Activated naive CD8-positive, alpha-beta T cell treated with anti-CD3 and anti-CD28 coated beads, Interleukin-2, amount 10 ng/mL, durations not matched to agents 7 days and 5 days (primary cell): ENCODE results near the gene CKB. TPM values are rescaled to one million over a fixed set of nuclear protein-coding genes. Genes with fewer than 3 reads are reported as not detected.

Experiments
- ATAC-seq: fragments of 150-1000 bp; cut with Tn5 transposase; one replicate; pipeline ENCODE4 v1.10.0; 2021; ENCODE audit warnings: low read depth, moderate library complexity
- POLR2A ChIA-PET: fragments of 350-600 bp; sonication (Branson Sonifier 250); formaldehyde crosslinking; loops from one replicate; lab custom pipeline; 2021; ENCODE audit warnings: antibody characterized with exemption; lab: Charles Lee
- DNase-seq: peaks from one replicate; pipeline ENCODE4 v3.0.0; 2021
- H3K27ac Mint-ChIP-seq: one replicate; pipeline ENCODE4 v1.8.0; 2022; ENCODE audit warnings: mild to moderate bottlenecking, mixed read lengths
- H3K27me3 Mint-ChIP-seq: one replicate; pipeline ENCODE4 v1.8.0; 2022; ENCODE audit warnings: mild to moderate bottlenecking, moderate library complexity, mixed read lengths
- H3K36me3 Mint-ChIP-seq: one replicate; pipeline ENCODE4 v1.8.0; 2021; ENCODE audit warnings: mild to moderate bottlenecking, mixed read lengths
- H3K4me1 Mint-ChIP-seq: one replicate; pipeline ENCODE4 v1.8.0; 2021; ENCODE audit warnings: mixed read lengths
- H3K4me3 Mint-ChIP-seq: one replicate; pipeline ENCODE4 v1.8.0; 2022; ENCODE audit warnings: mild to moderate bottlenecking, moderate library complexity, mixed read lengths
- H3K9me3 Mint-ChIP-seq: one replicate; pipeline ENCODE4 v1.8.0; 2021; ENCODE audit warnings: mixed read lengths
- total RNA-seq, 2 experiments: library from RNA; stranded (reverse); gene quantifications; one replicate each; pipeline ENCODE4 v1.2.3, GENCODE V29; 2021

Gene CKB
- total RNA-seq, 2 experiments from 2014 or later = 4.3 to 4.4 TPM

GRCh38 chr14:103556946-103557758 is 34.5 kb upstream of the CKB start:
- Mint-ChIP-seq H3K9me3 (no peaks in the 10 kb centered on the region), H3K27ac (no peak overlapping the region)

GRCh38 chr14:103555559-103556337 is 33.1 kb upstream of the CKB start:
- DNase-seq = no peak
- Mint-ChIP-seq H3K36me3 (peaks cover 6% of the 10 kb centered on the region), H3K27me3 (no peaks in the 10 kb centered on the region), H3K4me1 (peaks cover 18% of the 10 kb centered on the region), H3K9me3 (no peaks in the 10 kb centered on the region), H3K27ac (no peak overlapping the region), H3K4me3 (no peak overlapping the region)
- POLR2A ChIA-PET = no interaction called here
- no peak for ATAC-seq

More at GRCh38 chr14:103556946-103557758, 34.5 kb upstream of the CKB start:
- Mint-ChIP-seq H3K27me3 (no peaks in the 10 kb centered on the region), H3K4me1 (peaks cover 27% of the 10 kb centered on the region), H3K4me3 (no peak overlapping the region), H3K36me3 (peaks cover 6% of the 10 kb centered on the region)
- POLR2A ChIA-PET = no interaction called here
- DNase-seq (no peak), ATAC-seq (no peak)

- no peaks in the 10 kb centered on the region for H3K9me3 Mint-ChIP-seq
- peaks cover 4% of the 10 kb centered on the region for H3K36me3 Mint-ChIP-seq
- H3K27me3 Mint-ChIP-seq = no peaks in the 10 kb centered on the region
- no peak overlapping the region for H3K4me3 Mint-ChIP-seq
- H3K4me1 Mint-ChIP-seq = peaks cover 1% of the 10 kb centered on the region
- no peak overlapping the region for H3K27ac Mint-ChIP-seq
- POLR2A ChIA-PET = no interaction called here
- ATAC-seq = no peak
- no peak for DNase-seq
Measured at GRCh38 chr14:103552846-103553210, 30.2 kb upstream of the CKB start.

- H3K4me3 Mint-ChIP-seq = no peak overlapping the region
- H3K36me3 Mint-ChIP-seq = peaks cover 4% of the 10 kb centered on the region
- DNase-seq (no peak), ATAC-seq (no peak)
- H3K27me3 Mint-ChIP-seq = no peaks in the 10 kb centered on the region
- POLR2A ChIA-PET = no interaction called here
- no peaks in the 10 kb centered on the region for H3K4me1 Mint-ChIP-seq
- H3K9me3 Mint-ChIP-seq = no peaks in the 10 kb centered on the region
- peak overlapping the region; percentile 30 for H3K27ac Mint-ChIP-seq
Measured at GRCh38 chr14:103552011-103552845, 29.6 kb upstream of the CKB start.

- H3K27ac Mint-ChIP-seq = peak overlapping the region; percentile 12
- no peaks in the 10 kb centered on the region for H3K9me3 Mint-ChIP-seq
Measured at GRCh38 chr14:103551338-103551762, 28.7 kb upstream of the CKB start.

GRCh38 chr14:103550451-103551337 is 28.1 kb upstream of the CKB start:
- DNase-seq (no peak), ATAC-seq (no peak)
- H3K9me3 Mint-ChIP-seq = no peaks in the 10 kb centered on the region
- no peaks in the 10 kb centered on the region for H3K27me3 Mint-ChIP-seq
- H3K27ac Mint-ChIP-seq = no peak overlapping the region
- POLR2A ChIA-PET = no interaction called here
- no peaks in the 10 kb centered on the region for H3K4me1 Mint-ChIP-seq
- H3K4me3 Mint-ChIP-seq = no peak overlapping the region
- H3K36me3 Mint-ChIP-seq = peaks cover 4% of the 10 kb centered on the region

More at GRCh38 chr14:103551338-103551762, 28.7 kb upstream of the CKB start:
- DNase-seq (no peak), ATAC-seq (no peak)
- H3K36me3 Mint-ChIP-seq = peaks cover 4% of the 10 kb centered on the region
- H3K27me3 Mint-ChIP-seq = no peaks in the 10 kb centered on the region
- POLR2A ChIA-PET = no interaction called here
- no peaks in the 10 kb centered on the region for H3K4me1 Mint-ChIP-seq
- no peak overlapping the region for H3K4me3 Mint-ChIP-seq

GRCh38 chr14:103549361-103550311 is 27.0 kb upstream of the CKB start:
- Mint-ChIP-seq H3K27ac (no peak overlapping the region), H3K4me1 (no peaks in the 10 kb centered on the region), H3K4me3 (no peak overlapping the region), H3K36me3 (peaks cover under 1% of the 10 kb centered on the region), H3K27me3 (no peaks in the 10 kb centered on the region), H3K9me3 (no peaks in the 10 kb centered on the region)
- DNase-seq (peak; percentile 30), ATAC-seq (no peak)
- POLR2A ChIA-PET = no interaction called here

GRCh38 chr14:103548463-103549351 is 26.1 kb upstream of the CKB start:
- DNase-seq (no peak), ATAC-seq (no peak)
- no peaks in the 10 kb centered on the region for H3K9me3 Mint-ChIP-seq
- H3K27ac Mint-ChIP-seq = no peak overlapping the region
- no peaks in the 10 kb centered on the region for H3K36me3 Mint-ChIP-seq
- H3K4me3 Mint-ChIP-seq = no peak overlapping the region
- no peaks in the 10 kb centered on the region for H3K27me3 Mint-ChIP-seq
- POLR2A ChIA-PET = interaction anchor here (0.8 kb wide), 1 partner anchor 30 kb away, joined by 3 read pairs; no protein-coding TSS in a partner anchor
- H3K4me1 Mint-ChIP-seq = no peaks in the 10 kb centered on the region

- DNase-seq = no peak
- no peak for ATAC-seq
- Mint-ChIP-seq H3K27ac (no peak overlapping the region), H3K27me3 (no peaks in the 10 kb centered on the region), H3K4me3 (no peak overlapping the region), H3K9me3 (no peaks in the 10 kb centered on the region), H3K36me3 (no peaks in the 10 kb centered on the region), H3K4me1 (no peaks in the 10 kb centered on the region)
- POLR2A ChIA-PET = interaction anchor here (0.8 kb wide), 1 partner anchor 29 kb away, joined by 3 read pairs; no protein-coding TSS in a partner anchor
Measured at GRCh38 chr14:103547941-103548462, 25.4 kb upstream of the CKB start.

- no peak for DNase-seq
- H3K4me3 Mint-ChIP-seq = no peak overlapping the region
- H3K27ac Mint-ChIP-seq = no peak overlapping the region
- no peaks in the 10 kb centered on the region for H3K36me3 Mint-ChIP-seq
- H3K9me3 Mint-ChIP-seq = no peaks in the 10 kb centered on the region
- ATAC-seq = no peak
- H3K4me1 Mint-ChIP-seq = no peaks in the 10 kb centered on the region
- H3K27me3 Mint-ChIP-seq = no peaks in the 10 kb centered on the region
- POLR2A ChIA-PET = no interaction called here
Measured at GRCh38 chr14:103547455-103547940, 24.9 kb upstream of the CKB start.
